H1 (cell line): ENCODE data around the gene MAML3.

Experiments used
- JUN ChIP-seq: IDR thresholded peaks from 2 replicates; pipeline ENCODE4 v1.6.1; 2011; ENCODE audit warnings: low read depth, mild to moderate bottlenecking, improper control_type of control experiment, low read length
- KDM5A ChIP-seq: fragments of 200-600 bp; IDR thresholded peaks from 2 replicates; pipeline ENCODE4 v1.7.1; 2012; ENCODE audit warnings: mild to moderate bottlenecking, low read length, inconsistent platforms, mixed read lengths
- POLR2A ChIP-seq, 2 experiments: IDR thresholded peaks; 1 replicate in 1 of 2; 2 replicates in 1 of 2; pipeline ENCODE4 v1.6.1; 2011; ENCODE audit warnings: low read depth in 2 of 2, low read length in 2 of 2, mild to moderate bottlenecking in 2 of 2; ENCODE audit errors: control extremely low read depth in 1 of 2
- RBBP5 ChIP-seq: IDR thresholded peaks from 2 replicates; pipeline ENCODE4 v1.7.1; 2012; ENCODE audit warnings: low read depth, mild to moderate bottlenecking, inconsistent platforms, low read length, moderate library complexity, borderline replicate concordance
- SP1 ChIP-seq: IDR thresholded peaks from 2 replicates; pipeline ENCODE4 v1.6.1; 2011; ENCODE audit warnings: low read depth, low read length
- TF ChIP-seq, protein P1 (sequence below), 3 experiments: IDR thresholded peaks; 1 replicate in 2 of 3; 2 replicates in 1 of 3; pipeline versions ENCODE4 v1.5.1 to v1.6.1; 2011; ENCODE audit warnings: low read length in 3 of 3, mild to moderate bottlenecking in 3 of 3, inconsistent platforms in 2 of 3, low read depth in 1 of 3, moderate library complexity in 1 of 3; ENCODE audit not compliant: insufficient read depth in 1 of 3; ENCODE audit errors: control extremely low read depth in 1 of 3

DNA sequence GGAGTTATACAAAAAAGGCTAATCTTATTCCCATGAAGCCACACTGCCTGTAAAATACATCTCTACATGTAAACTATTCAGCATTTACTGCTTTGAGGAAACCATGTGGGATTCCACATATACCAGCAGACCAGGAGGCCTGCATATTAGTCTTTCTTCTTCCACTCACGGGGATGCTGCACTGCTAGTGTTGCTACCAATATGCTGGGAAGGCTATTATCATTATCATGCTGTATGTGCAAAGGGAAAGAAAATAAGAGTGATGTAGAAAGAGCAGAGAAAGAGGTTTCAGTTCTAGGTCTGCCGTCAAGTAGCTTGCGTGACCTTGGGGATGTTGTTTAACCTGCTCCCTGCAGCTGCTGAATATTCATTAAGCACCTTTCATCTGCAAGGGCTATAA, 427.4 kb downstream of the MAML3 start:
- TF ChIP-seq JUN (no peak), SP1 (no peak), POLR2A (IDR thresholded peaks at IDR 0.05; ENCODE audit: control extremely low read depth in 1 of 2, low read depth in 2 of 2, low read length in 2 of 2) (no peak), RBBP5 (no peak), KDM5A (no peak)
- TF ChIP-seq, protein P1, sequence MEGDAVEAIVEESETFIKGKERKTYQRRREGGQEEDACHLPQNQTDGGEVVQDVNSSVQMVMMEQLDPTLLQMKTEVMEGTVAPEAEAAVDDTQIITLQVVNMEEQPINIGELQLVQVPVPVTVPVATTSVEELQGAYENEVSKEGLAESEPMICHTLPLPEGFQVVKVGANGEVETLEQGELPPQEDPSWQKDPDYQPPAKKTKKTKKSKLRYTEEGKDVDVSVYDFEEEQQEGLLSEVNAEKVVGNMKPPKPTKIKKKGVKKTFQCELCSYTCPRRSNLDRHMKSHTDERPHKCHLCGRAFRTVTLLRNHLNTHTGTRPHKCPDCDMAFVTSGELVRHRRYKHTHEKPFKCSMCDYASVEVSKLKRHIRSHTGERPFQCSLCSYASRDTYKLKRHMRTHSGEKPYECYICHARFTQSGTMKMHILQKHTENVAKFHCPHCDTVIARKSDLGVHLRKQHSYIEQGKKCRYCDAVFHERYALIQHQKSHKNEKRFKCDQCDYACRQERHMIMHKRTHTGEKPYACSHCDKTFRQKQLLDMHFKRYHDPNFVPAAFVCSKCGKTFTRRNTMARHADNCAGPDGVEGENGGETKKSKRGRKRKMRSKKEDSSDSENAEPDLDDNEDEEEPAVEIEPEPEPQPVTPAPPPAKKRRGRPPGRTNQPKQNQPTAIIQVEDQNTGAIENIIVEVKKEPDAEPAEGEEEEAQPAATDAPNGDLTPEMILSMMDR (IDR thresholded peaks at IDR 0.05; ENCODE audit: control extremely low read depth in 1 of 3, insufficient read depth in 1 of 3, low read depth in 1 of 3, low read length in 3 of 3), result no peak
